ENCODE results near the gene TPCN1.
A peak's percentile ranks its signal among the peaks of the same experiment; 100 is the strongest.

Gene TPCN1

GRCh38 chr12:113242560-113242959 is 21.3 kb downstream of the TPCN1 start:
- Histone ChIP-seq H3K27ac (ENCODE audit: low read depth, low read length, severe bottlenecking) (no peak overlapping the region), H3K4me1 (ENCODE audit: control insufficient read depth, insufficient read depth, low read length, poor library complexity, severe bottlenecking) (peaks cover 28% of the 10 kb centered on the region), H3K9me3 (ENCODE audit: control insufficient read depth, low read length) (no peaks in the 10 kb centered on the region), H3K36me3 (ENCODE audit: control insufficient read depth, insufficient read depth, low read length) (peaks cover 4% of the 10 kb centered on the region), H3K4me3 (ENCODE audit: extremely low read depth, insufficient read depth, low read length, poor library complexity, severe bottlenecking) (no peak overlapping the region)
- WGBS, 2 experiments (ENCODE audit: insufficient coverage in 2 of 2): 90 to 95% methylated on average over 6 to 8 of the region's 8 CpGs

GRCh38 chr12:113244047-113244460 is 22.8 kb downstream of the TPCN1 start:
- WGBS, 2 experiments (ENCODE audit: insufficient coverage in 2 of 2): 92 to 94% methylated on average over 2 to 5 of the region's 5 CpGs
- Histone ChIP-seq H3K27ac (ENCODE audit: low read depth, low read length, severe bottlenecking) (no peak overlapping the region), H3K4me3 (ENCODE audit: extremely low read depth, insufficient read depth, low read length, poor library complexity, severe bottlenecking) (no peak overlapping the region), H3K36me3 (ENCODE audit: control insufficient read depth, insufficient read depth, low read length) (peaks cover 4% of the 10 kb centered on the region), H3K9me3 (ENCODE audit: control insufficient read depth, low read length) (no peaks in the 10 kb centered on the region), H3K4me1 (ENCODE audit: control insufficient read depth, insufficient read depth, low read length, poor library complexity, severe bottlenecking) (peaks cover 28% of the 10 kb centered on the region)

DNA sequence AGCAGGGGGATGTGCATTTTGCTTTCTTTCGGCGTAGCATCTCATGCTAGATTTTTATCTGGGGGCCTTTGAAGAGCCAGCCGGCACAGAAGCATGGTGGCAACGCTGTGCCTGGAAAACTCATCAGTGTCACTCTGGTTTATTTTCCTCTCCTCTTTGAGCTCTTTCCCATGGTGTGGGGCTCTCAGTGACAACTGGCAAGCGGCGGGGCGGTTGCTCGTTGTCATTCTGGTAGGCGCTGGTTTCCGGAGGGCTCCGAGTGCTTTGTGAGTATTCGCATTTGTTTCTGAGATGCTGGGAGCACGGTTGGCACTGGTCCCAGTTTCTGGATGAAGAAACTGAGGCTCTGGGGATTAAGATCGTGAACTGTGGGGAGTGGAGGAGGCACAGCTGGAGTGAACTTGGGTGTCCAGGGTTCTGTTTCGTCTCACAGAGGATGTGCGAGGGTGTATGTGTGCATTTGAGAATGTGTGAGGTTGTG is 23.3 kb downstream of the TPCN1 start:
- H3K27ac ChIP-seq (ENCODE audit: low read depth, low read length, severe bottlenecking): no peak overlapping the region
- no peak overlapping the region for H3K4me3 ChIP-seq (ENCODE audit: extremely low read depth, insufficient read depth, low read length, poor library complexity, severe bottlenecking)
- H3K9me3 ChIP-seq (ENCODE audit: control insufficient read depth, low read length): no peaks in the 10 kb centered on the region
- 95 to 97% methylated on average over 11 to 13 of the region's 16 CpGs for WGBS, 2 experiments (ENCODE audit: insufficient coverage in 2 of 2)
- H3K36me3 ChIP-seq (ENCODE audit: control insufficient read depth, insufficient read depth, low read length): peaks cover 4% of the 10 kb centered on the region
- peaks cover 28% of the 10 kb centered on the region for H3K4me1 ChIP-seq (ENCODE audit: control insufficient read depth, insufficient read depth, low read length, poor library complexity, severe bottlenecking)

DNA sequence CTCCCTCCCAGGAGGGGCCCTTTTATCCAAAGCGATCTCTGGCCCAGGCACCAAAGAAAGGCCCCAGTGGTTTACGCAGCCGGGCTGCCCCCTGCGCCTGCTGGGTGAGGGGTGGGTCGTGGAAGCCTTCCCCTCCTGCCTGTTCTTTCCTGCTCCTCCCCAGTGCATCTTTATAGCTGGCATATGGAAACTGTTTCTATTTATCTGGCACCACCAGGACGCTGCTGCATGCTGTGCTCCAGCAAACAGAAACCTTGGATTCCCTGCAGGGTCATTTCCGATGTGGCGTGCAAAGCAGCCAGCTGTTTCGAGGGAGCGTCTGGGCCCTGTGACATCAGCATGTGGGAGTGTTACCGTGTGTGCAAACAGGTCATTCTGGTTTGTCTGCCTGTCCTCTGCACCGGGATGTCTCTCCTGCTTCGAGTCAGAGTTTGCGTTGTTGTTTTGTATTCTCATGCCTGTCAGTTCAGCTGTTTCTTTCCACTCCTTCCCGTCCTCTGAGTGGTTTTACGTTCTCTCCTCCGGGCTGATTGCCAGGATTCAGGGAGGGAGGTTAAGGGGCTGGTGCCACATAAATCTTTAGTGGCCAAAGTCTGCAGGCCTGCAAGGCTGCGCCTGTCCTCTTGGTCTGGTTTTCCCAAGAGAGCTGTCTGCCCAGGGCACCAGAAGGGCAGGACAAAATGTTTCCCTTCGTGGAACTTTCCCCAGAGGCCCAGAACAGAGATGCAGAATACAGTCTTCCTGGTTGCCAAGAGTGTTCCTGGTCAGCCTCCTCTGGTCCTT is 24.6 kb downstream of the TPCN1 start:
- Histone ChIP-seq H3K36me3 (ENCODE audit: control insufficient read depth, insufficient read depth, low read length) (peaks cover 4% of the 10 kb centered on the region), H3K4me3 (ENCODE audit: extremely low read depth, insufficient read depth, low read length, poor library complexity, severe bottlenecking) (no peak overlapping the region), H3K4me1 (ENCODE audit: control insufficient read depth, insufficient read depth, low read length, poor library complexity, severe bottlenecking) (peaks cover 28% of the 10 kb centered on the region), H3K27ac (ENCODE audit: low read depth, low read length, severe bottlenecking) (peak overlapping the region; percentile 83), H3K9me3 (ENCODE audit: control insufficient read depth, low read length) (no peaks in the 10 kb centered on the region)
- 44% methylated on average over 12 of the region's 19 CpGs for WGBS, 2 experiments (ENCODE audit: insufficient coverage in 2 of 2)

DNA sequence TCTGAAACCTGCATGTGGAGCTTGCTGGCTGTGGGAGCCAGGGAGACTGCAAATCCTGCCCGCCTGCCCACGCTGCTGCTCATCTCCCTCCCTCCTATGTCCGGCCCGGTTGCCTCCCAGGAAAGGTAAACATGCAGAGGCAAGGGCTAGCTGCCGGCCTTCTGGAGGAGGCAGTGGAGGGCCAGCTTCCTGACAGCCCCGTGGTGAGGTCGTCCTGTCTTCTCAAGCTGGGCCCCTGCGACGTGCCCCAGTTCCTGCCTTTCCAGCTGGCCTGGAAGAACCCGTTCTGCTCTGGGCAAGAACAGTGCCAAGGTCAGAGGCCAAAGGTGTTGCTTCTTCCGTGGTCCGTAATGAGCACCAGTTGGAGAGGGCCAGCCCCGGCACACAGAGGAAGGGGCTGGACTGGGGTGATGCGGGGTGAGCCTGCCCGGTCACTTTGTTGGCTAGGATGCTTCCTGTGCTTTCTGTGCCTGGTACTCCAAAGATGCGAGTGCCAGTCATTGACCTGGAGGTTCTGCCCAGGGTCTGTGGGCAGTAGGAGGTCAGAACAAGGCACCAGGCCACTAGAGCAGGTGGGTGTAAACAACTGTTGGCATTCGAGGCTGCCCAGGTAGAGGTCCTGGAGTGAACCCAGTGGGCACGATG is 25.3 kb downstream of the TPCN1 start:
- H3K4me1 ChIP-seq (ENCODE audit: control insufficient read depth, insufficient read depth, low read length, poor library complexity, severe bottlenecking): peaks cover 21% of the 10 kb centered on the region
- 75 to 76% methylated on average over 16 to 17 of the region's 18 CpGs for WGBS, 2 experiments (ENCODE audit: insufficient coverage in 2 of 2)

GRCh38 chr12:113247123-113248050 is 26.1 kb downstream of the TPCN1 start:
- Histone ChIP-seq H3K4me3 (ENCODE audit: extremely low read depth, insufficient read depth, low read length, poor library complexity, severe bottlenecking) (no peak overlapping the region), H3K4me1 (ENCODE audit: control insufficient read depth, insufficient read depth, low read length, poor library complexity, severe bottlenecking) (peaks cover 21% of the 10 kb centered on the region), H3K9me3 (ENCODE audit: control insufficient read depth, low read length) (no peaks in the 10 kb centered on the region), H3K27ac (ENCODE audit: low read depth, low read length, severe bottlenecking) (peak overlapping the region; percentile 83), H3K36me3 (ENCODE audit: control insufficient read depth, insufficient read depth, low read length) (no peaks in the 10 kb centered on the region)
- 88 to 94% methylated on average over 8 to 14 of the region's 21 CpGs for WGBS, 2 experiments (ENCODE audit: insufficient coverage in 2 of 2)

More for the DNA sequence above, 25.3 kb downstream of the TPCN1 start:
- Histone ChIP-seq H3K27ac (ENCODE audit: low read depth, low read length, severe bottlenecking) (peak overlapping the region; percentile 83), H3K9me3 (ENCODE audit: control insufficient read depth, low read length) (no peaks in the 10 kb centered on the region), H3K36me3 (ENCODE audit: control insufficient read depth, insufficient read depth, low read length) (no peaks in the 10 kb centered on the region), H3K4me3 (ENCODE audit: extremely low read depth, insufficient read depth, low read length, poor library complexity, severe bottlenecking) (no peak overlapping the region)

GRCh38 chr12:113248051-113248825 is 27.0 kb downstream of the TPCN1 start:
- no peaks in the 10 kb centered on the region for H3K9me3 ChIP-seq (ENCODE audit: control insufficient read depth, low read length)
- WGBS, 2 experiments (ENCODE audit: insufficient coverage in 2 of 2): 89 to 94% methylated on average over 18 of the region's 22 CpGs

GRCh38 chr12:113248842-113249435 is 27.7 kb downstream of the TPCN1 start:
- 91 to 94% methylated on average over 7 to 11 of the region's 11 CpGs for WGBS, 2 experiments (ENCODE audit: insufficient coverage in 2 of 2)
- no peaks in the 10 kb centered on the region for H3K36me3 ChIP-seq (ENCODE audit: control insufficient read depth, insufficient read depth, low read length)
- H3K27ac ChIP-seq (ENCODE audit: low read depth, low read length, severe bottlenecking): no peak overlapping the region
- peaks cover 21% of the 10 kb centered on the region for H3K4me1 ChIP-seq (ENCODE audit: control insufficient read depth, insufficient read depth, low read length, poor library complexity, severe bottlenecking)
- H3K4me3 ChIP-seq (ENCODE audit: extremely low read depth, insufficient read depth, low read length, poor library complexity, severe bottlenecking): no peak overlapping the region
- H3K9me3 ChIP-seq (ENCODE audit: control insufficient read depth, low read length): peaks cover 7% of the 10 kb centered on the region

More at GRCh38 chr12:113248051-113248825, 27.0 kb downstream of the TPCN1 start:
- H3K36me3 ChIP-seq (ENCODE audit: control insufficient read depth, insufficient read depth, low read length): no peaks in the 10 kb centered on the region
- H3K27ac ChIP-seq (ENCODE audit: low read depth, low read length, severe bottlenecking): no peak overlapping the region
- no peak overlapping the region for H3K4me3 ChIP-seq (ENCODE audit: extremely low read depth, insufficient read depth, low read length, poor library complexity, severe bottlenecking)
- H3K4me1 ChIP-seq (ENCODE audit: control insufficient read depth, insufficient read depth, low read length, poor library complexity, severe bottlenecking): peaks cover 21% of the 10 kb centered on the region

GRCh38 chr12:113249546-113249945 is 28.3 kb downstream of the TPCN1 start:
- H3K4me3 ChIP-seq (ENCODE audit: extremely low read depth, insufficient read depth, low read length, poor library complexity, severe bottlenecking): no peak overlapping the region
- 95 to 97% methylated on average over 12 of the region's 12 CpGs for WGBS, 2 experiments (ENCODE audit: insufficient coverage in 2 of 2)
- H3K9me3 ChIP-seq (ENCODE audit: control insufficient read depth, low read length): peaks cover 10% of the 10 kb centered on the region
- H3K36me3 ChIP-seq (ENCODE audit: control insufficient read depth, insufficient read depth, low read length): no peaks in the 10 kb centered on the region
- no peak overlapping the region for H3K27ac ChIP-seq (ENCODE audit: low read depth, low read length, severe bottlenecking)
- peaks cover 21% of the 10 kb centered on the region for H3K4me1 ChIP-seq (ENCODE audit: control insufficient read depth, insufficient read depth, low read length, poor library complexity, severe bottlenecking)

All from mesodermal cell (in vitro differentiated cells).